ENCODE measurements around the gene ADGRL1.

DNA sequence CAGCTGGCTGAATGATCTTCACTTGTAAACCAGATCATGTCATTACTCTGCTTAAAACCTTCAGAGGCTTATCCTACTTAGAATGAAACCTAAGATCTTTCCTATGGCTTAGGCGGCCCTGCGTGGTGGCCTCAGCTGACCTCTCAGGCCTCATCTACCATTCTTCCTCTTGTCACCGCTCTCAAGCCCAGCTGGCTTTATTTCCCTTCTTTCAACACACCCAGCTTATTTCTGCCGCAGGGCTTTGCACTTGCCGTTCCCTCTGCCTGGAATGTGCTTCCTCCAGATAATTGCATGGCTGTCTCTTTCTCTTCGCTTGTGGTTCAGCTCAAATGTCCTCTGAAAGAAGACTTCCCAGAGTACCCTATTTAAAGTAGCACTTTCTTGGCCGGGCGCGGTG lies 66.0 kb downstream of the ADGRL1 start:
- TF ChIP-seq, protein P1, sequence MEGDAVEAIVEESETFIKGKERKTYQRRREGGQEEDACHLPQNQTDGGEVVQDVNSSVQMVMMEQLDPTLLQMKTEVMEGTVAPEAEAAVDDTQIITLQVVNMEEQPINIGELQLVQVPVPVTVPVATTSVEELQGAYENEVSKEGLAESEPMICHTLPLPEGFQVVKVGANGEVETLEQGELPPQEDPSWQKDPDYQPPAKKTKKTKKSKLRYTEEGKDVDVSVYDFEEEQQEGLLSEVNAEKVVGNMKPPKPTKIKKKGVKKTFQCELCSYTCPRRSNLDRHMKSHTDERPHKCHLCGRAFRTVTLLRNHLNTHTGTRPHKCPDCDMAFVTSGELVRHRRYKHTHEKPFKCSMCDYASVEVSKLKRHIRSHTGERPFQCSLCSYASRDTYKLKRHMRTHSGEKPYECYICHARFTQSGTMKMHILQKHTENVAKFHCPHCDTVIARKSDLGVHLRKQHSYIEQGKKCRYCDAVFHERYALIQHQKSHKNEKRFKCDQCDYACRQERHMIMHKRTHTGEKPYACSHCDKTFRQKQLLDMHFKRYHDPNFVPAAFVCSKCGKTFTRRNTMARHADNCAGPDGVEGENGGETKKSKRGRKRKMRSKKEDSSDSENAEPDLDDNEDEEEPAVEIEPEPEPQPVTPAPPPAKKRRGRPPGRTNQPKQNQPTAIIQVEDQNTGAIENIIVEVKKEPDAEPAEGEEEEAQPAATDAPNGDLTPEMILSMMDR (IDR thresholded peaks at IDR 0.05; ENCODE audit: borderline replicate concordance, extremely low read depth, low read length, poor library complexity, severe bottlenecking), result no peak
- no peak for TF ChIP-seq EZH2 (IDR thresholded peaks at IDR 0.05; ENCODE audit: borderline replicate concordance, low read depth, low read length, severe bottlenecking)

Measured in DND-41 (cell line).